Liver (tissue), 9 donors: ENCODE data around the gene GALK2. TPM values are rescaled to one million over a fixed set of nuclear protein-coding genes. Genes with fewer than 3 reads are reported as not detected.

Experiments
- DNase-seq: peaks from one replicate; pipeline ENCODE4 v3.0.0-alpha.2; 2017; ENCODE audit warnings: low spot score
- H3K27ac ChIP-seq, 2 donors: one replicate each; pipeline ENCODE4 v1.7.0; 2013; ENCODE audit warnings: inconsistent platforms in 2 of 2, low read length in 2 of 2, control low read depth in 1 of 2, low read depth in 1 of 2, mild to moderate bottlenecking in 1 of 2
- H3K27me3 ChIP-seq, 4 donors: one replicate each; pipeline versions ENCODE4 v1.6.1 to v1.7.0; 2013; ENCODE audit warnings: low read length in 3 of 4, inconsistent platforms in 1 of 4, mild to moderate bottlenecking in 1 of 4, moderate library complexity in 1 of 4; ENCODE audit not compliant: control insufficient read depth in 4 of 4, insufficient read depth in 4 of 4
- H3K36me3 ChIP-seq, 4 donors: one replicate each; pipeline versions ENCODE4 v1.6.1 to v1.7.0; 2013; ENCODE audit warnings: low read length in 3 of 4, mild to moderate bottlenecking in 3 of 4, low read depth in 1 of 4, moderate library complexity in 1 of 4; ENCODE audit not compliant: control insufficient read depth in 4 of 4, insufficient read depth in 3 of 4
- H3K4me1 ChIP-seq, 4 donors: one replicate each; pipeline versions ENCODE4 v1.6.1 to v1.7.0; 2013; ENCODE audit warnings: low read length in 3 of 4, mild to moderate bottlenecking in 3 of 4, moderate library complexity in 1 of 4; ENCODE audit not compliant: control insufficient read depth in 4 of 4, insufficient read depth in 4 of 4
- H3K4me3 ChIP-seq, 3 donors: one replicate each; pipeline versions ENCODE4 v1.6.1 to v1.7.0; 2013; ENCODE audit warnings: low read length in 3 of 3, control low read depth in 1 of 3, low read depth in 1 of 3, mild to moderate bottlenecking in 1 of 3
- H3K9ac ChIP-seq, 2 donors: one replicate each; pipeline ENCODE4 v1.7.0; 2013; ENCODE audit warnings: low read length in 2 of 2, mild to moderate bottlenecking in 2 of 2, moderate library complexity in 2 of 2, control low read depth in 1 of 2, low read depth in 1 of 2
- H3K9me3 ChIP-seq, 4 donors: one replicate each; pipeline versions ENCODE4 v1.6.1 to v1.7.0; 2013; ENCODE audit warnings: low read length in 3 of 4; ENCODE audit not compliant: control insufficient read depth in 4 of 4
- ATF3 ChIP-seq: IDR thresholded peaks from 2 replicates; pipeline ENCODE4 v1.6.1; 2016; ENCODE audit warnings: antibody characterized with exemption
- CTCF ChIP-seq: fragments of 150-350 bp; IDR thresholded peaks from 2 replicates; pipeline ENCODE4 v1.5.1; 2017; ENCODE audit warnings: improper control_type of control experiment, low read depth, low read length; ENCODE audit not compliant: missing input control
- EGR1 ChIP-seq, 2 donors: IDR thresholded peaks; 2 replicates each; pipeline ENCODE4 v1.6.1; 2016 to 2018; ENCODE audit warnings: antibody characterized with exemption in 2 of 2, low read depth in 2 of 2
- FOXA1 ChIP-seq: IDR thresholded peaks from 2 replicates; pipeline ENCODE4 v1.6.1; 2016; ENCODE audit warnings: antibody characterized with exemption
- FOXA2 ChIP-seq: IDR thresholded peaks from 2 replicates; pipeline ENCODE4 v1.6.1; 2016; ENCODE audit warnings: antibody characterized with exemption
- GABPA ChIP-seq, 2 donors: IDR thresholded peaks in 1 of 2; conservative IDR thresholded peaks in 1 of 2; 2 replicates each; pipeline ENCODE4 v1.6.1; 2016; ENCODE audit warnings: antibody characterized with exemption in 2 of 2, mild to moderate bottlenecking in 1 of 2, moderate library complexity in 1 of 2
- HNF4A ChIP-seq, 2 donors: conservative IDR thresholded peaks; 2 replicates each; pipeline ENCODE4 v1.6.1; 2016; ENCODE audit warnings: antibody characterized with exemption in 2 of 2, mild to moderate bottlenecking in 2 of 2
- HNF4G ChIP-seq: IDR thresholded peaks from 2 replicates; pipeline ENCODE4 v1.6.1; 2016; ENCODE audit warnings: antibody characterized with exemption
- JUND ChIP-seq, 2 donors: IDR thresholded peaks; 2 replicates each; pipeline ENCODE4 v1.6.1; 2016; ENCODE audit warnings: antibody characterized with exemption in 2 of 2
- MAX ChIP-seq: IDR thresholded peaks from 2 replicates; pipeline ENCODE4 v1.6.1; 2016; ENCODE audit warnings: antibody characterized with exemption
- NR2F2 ChIP-seq: IDR thresholded peaks from 2 replicates; pipeline ENCODE4 v1.6.1; 2016; ENCODE audit warnings: antibody characterized with exemption
- RAD21 ChIP-seq, 2 donors: IDR thresholded peaks; 2 replicates each; pipeline ENCODE4 v1.6.1; 2016; ENCODE audit warnings: antibody characterized with exemption in 2 of 2, mild to moderate bottlenecking in 2 of 2
- RXRA ChIP-seq, 2 donors: IDR thresholded peaks; 2 replicates each; pipeline ENCODE4 v1.6.1; 2017 to 2018; ENCODE audit warnings: antibody characterized with exemption in 2 of 2, mild to moderate bottlenecking in 1 of 2
- TAF1 ChIP-seq: conservative IDR thresholded peaks from 2 replicates; pipeline ENCODE4 v1.6.1; 2016; ENCODE audit warnings: antibody characterized with exemption, mild to moderate bottlenecking
- YY1 ChIP-seq: IDR thresholded peaks from 2 replicates; pipeline ENCODE4 v1.6.1; 2016; ENCODE audit warnings: antibody characterized with exemption, mild to moderate bottlenecking
- WGBS: extraction: QIAGEN DNeasy Blood & Tissue Kit; methylation state at CpG from one replicate; pipeline ENCODE4 v1.1.7; 2013; 5-methylcytosine and 5-hydroxymethylcytosine counted together
- polyA plus RNA-seq, 2 donors: library from polyadenylated mRNA; stranded (reverse) in 1 of 2; unstranded in 1 of 2; fragments of 200-250 nt in 1 of 2; fragments of >200 nt in 1 of 2; fragmentation: Nextera tagmentation in 1 of 2; extraction: Ambion mirVana in 1 of 2; gene quantifications; one replicate each; pipeline versions ENCODE4 v1.2.1 to v1.2.3, GENCODE V29; 2013 to 2015
- total RNA-seq, 2 donors: library from RNA; depleted of rRNA; stranded (reverse); fragments of >200 nt; gene quantifications; one replicate each; pipeline ENCODE4 v1.2.3, GENCODE V29; 2014
- donor health status: healthy.
- donor health status: healthy.
- donor health status: healthy.
- donor health status: healthy.
- donor health status: healthy.

Gene GALK2
- total and polyA plus RNA-seq, 4 donors: 18.1 to 57.0 (median 24.5) TPM

GRCh38 chr15:49273734-49274318 is 103.8 kb downstream of the GALK2 start:
- no peak overlapping the region for H3K4me3 ChIP-seq
- H3K9me3 ChIP-seq: no peaks in the 10 kb centered on the region
- H3K9ac ChIP-seq: no peak overlapping the region
- TF ChIP-seq RAD21 (IDR thresholded peaks at IDR 0.05): no peak
- TF ChIP-seq FOXA1: no peak
- no peak for TF ChIP-seq JUND (IDR thresholded peaks at IDR 0.05)
- TF ChIP-seq EGR1 (IDR thresholded peaks at IDR 0.05; ENCODE audit: low read depth in 2 of 2): no peak
- TF ChIP-seq HNF4A (conservative IDR thresholded peaks at IDR 0.05): no peak
- TF ChIP-seq ATF3: no peak
- TF ChIP-seq HNF4G: no peak
- TF ChIP-seq YY1: no peak
- no peak for TF ChIP-seq MAX
- no peak for TF ChIP-seq GABPA (IDR thresholded peaks at IDR 0.05 in 1 of 2, conservative IDR thresholded peaks at IDR 0.05 in 1 of 2)
- TF ChIP-seq NR2F2: no peak
- no peak for TF ChIP-seq FOXA2
- no peak for TF ChIP-seq RXRA (IDR thresholded peaks at IDR 0.05)
- TF ChIP-seq TAF1: no peak
- TF ChIP-seq CTCF: no peak
- H3K27me3 ChIP-seq: no peaks in the 10 kb centered on the region
- H3K36me3 ChIP-seq: peaks cover 0 to 3% (median 1%) of the 10 kb centered on the region in 4 donors
- no peak for DNase-seq
- WGBS: 85% methylated on average over 2 of the region's 2 CpGs
- H3K4me1 ChIP-seq: no peaks in the 10 kb centered on the region
- H3K27ac ChIP-seq: no peak overlapping the region

- H3K36me3 ChIP-seq: peaks cover 1 to 9% (median 8%) of the 10 kb centered on the region in 4 donors
- no peaks in the 10 kb centered on the region for H3K9me3 ChIP-seq
- no peak for DNase-seq
- no peaks in the 10 kb centered on the region for H3K4me1 ChIP-seq
- no peak for TF ChIP-seq HNF4G
- no peak for TF ChIP-seq JUND (IDR thresholded peaks at IDR 0.05)
- no peak for TF ChIP-seq ATF3
- TF ChIP-seq RXRA (IDR thresholded peaks at IDR 0.05): no peak
- no peak overlapping the region for H3K9ac ChIP-seq
- H3K27ac ChIP-seq: no peak overlapping the region
- no peak overlapping the region for H3K4me3 ChIP-seq
- no peaks in the 10 kb centered on the region for H3K27me3 ChIP-seq
- WGBS: 97% methylated on average over 5 of the region's 5 CpGs
These were observed 108.7 kb downstream of the GALK2 start for GRCh38 chr15:49278751-49279150.
